ENCODE data around the gene TNFRSF8. TPM values are rescaled to one million over a fixed set of nuclear protein-coding genes. Genes with fewer than 3 reads are reported as not detected.
A peak's percentile ranks its signal among the peaks of the same experiment; 100 is the strongest.

TNFRSF8 gene
- total and polyA plus RNA-seq, 9 of the 15 experiments (the other 6 are each of a cell fraction or from before 2014, with no cell fraction given), result 3.5 to 38.4 (median 17.1) TPM

DNA sequence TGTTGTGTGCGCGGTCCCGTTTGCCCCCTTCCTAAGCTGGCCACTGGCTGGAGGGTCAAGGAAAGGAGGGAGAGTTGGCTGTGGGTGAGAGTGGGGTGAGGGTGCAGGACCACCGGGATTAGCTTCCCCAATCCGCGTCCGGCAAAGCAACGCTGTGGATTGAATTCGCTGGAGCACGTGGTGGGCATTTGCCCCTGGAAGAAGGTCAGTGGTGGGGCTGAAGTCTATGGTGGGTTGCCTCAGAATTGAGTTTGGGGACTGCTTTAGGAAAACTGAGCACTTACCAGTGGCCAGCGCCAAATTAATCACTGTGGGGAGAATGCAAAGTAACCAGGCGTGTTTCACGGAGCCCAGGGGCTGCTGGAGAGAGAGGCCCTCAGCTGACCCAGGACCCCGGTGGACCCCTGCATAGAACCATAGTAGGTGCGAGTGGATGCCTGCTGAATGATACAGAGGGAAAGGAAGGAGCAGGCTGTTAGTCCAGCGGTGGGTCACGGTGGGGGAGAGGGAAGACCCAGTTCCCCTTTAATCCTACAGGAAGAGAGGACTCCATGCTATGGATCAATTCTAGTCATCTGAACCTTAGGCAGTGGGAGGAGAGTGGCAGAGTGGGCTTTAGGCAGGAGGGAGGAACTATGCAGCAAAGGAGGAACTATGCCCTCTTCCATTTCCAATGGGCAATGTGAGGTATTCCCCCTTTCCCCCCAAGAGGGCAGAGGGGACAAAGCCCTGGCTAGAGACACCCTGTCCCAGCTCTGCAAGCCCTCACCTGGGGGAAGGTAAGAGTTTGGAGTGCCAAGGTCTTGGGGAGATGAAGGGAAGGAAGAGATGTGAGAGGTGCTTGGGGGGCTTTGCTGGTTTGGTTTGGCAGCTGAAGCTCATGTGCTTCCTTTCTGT lies 1.2 kb downstream of the TNFRSF8 start (continued):
- no peak for TF ChIP-seq ZNF23 (CRISPR knock-in tag; IDR thresholded peaks at IDR 0.05)
- TF ChIP-seq L3MBTL2 (IDR thresholded peaks at IDR 0.05), result no peak
- TF ChIP-seq DMBX1 (CRISPR knock-in tag; IDR thresholded peaks at IDR 0.05; ENCODE audit: borderline replicate concordance), result no peak
- no peak for TF ChIP-seq NELFE (IDR thresholded peaks at IDR 0.05; ENCODE audit: insufficient read depth, insufficient read length)
- TF ChIP-seq ZNF175 (CRISPR knock-in tag; IDR thresholded peaks at IDR 0.05; ENCODE audit: low read depth), result 0 out of 2 replicates have a peak, but pooled peaks have one; percentile 3
- no peak for TF ChIP-seq CREB1 (IDR thresholded peaks at IDR 0.05)
- no peak for TF ChIP-seq CREB1 (CRISPR knock-in tag; IDR thresholded peaks at IDR 0.05)
- TF ChIP-seq, protein P1, sequence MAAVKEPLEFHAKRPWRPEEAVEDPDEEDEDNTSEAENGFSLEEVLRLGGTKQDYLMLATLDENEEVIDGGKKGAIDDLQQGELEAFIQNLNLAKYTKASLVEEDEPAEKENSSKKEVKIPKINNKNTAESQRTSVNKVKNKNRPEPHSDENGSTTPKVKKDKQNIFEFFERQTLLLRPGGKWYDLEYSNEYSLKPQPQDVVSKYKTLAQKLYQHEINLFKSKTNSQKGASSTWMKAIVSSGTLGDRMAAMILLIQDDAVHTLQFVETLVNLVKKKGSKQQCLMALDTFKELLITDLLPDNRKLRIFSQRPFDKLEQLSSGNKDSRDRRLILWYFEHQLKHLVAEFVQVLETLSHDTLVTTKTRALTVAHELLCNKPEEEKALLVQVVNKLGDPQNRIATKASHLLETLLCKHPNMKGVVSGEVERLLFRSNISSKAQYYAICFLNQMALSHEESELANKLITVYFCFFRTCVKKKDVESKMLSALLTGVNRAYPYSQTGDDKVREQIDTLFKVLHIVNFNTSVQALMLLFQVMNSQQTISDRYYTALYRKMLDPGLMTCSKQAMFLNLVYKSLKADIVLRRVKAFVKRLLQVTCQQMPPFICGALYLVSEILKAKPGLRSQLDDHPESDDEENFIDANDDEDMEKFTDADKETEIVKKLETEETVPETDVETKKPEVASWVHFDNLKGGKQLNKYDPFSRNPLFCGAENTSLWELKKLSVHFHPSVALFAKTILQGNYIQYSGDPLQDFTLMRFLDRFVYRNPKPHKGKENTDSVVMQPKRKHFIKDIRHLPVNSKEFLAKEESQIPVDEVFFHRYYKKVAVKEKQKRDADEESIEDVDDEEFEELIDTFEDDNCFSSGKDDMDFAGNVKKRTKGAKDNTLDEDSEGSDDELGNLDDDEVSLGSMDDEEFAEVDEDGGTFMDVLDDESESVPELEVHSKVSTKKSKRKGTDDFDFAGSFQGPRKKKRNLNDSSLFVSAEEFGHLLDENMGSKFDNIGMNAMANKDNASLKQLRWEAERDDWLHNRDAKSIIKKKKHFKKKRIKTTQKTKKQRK (IDR thresholded peaks at IDR 0.05; ENCODE audit: borderline replicate concordance, low read depth, low read length), result no peak
- no peak for TF ChIP-seq PTTG1 (tag; IDR thresholded peaks at IDR 0.05; ENCODE audit: low read depth)
- TF ChIP-seq ZNF311 (CRISPR knock-in tag; IDR thresholded peaks at IDR 0.05), result no peak
